Ovary (tissue), 9 donors: Measurements from ENCODE around the gene SSTR5. TPM values are rescaled to one million over a fixed set of nuclear protein-coding genes. Genes with fewer than 3 reads are reported as not detected.

Experiments used
- DNase-seq, 5 donors: peaks; one replicate each; pipeline ENCODE4 v3.0.0-alpha.2; 2019 to 2020
- H3K27ac ChIP-seq, 2 donors: fragments of 200-600 bp; one replicate each; pipeline versions ENCODE4 v1.5.1 to v1.8.0; 2019 to 2022
- H3K27me3 ChIP-seq: fragments of 200-600 bp; one replicate; pipeline ENCODE4 v1.8.0; 2022
- H3K36me3 ChIP-seq: fragments of 200-600 bp; sonication (generic); one replicate; pipeline ENCODE4 v1.5.1; 2019
- H3K4me1 ChIP-seq: one replicate; pipeline ENCODE4 v1.8.1; 2013; ENCODE audit warnings: mild to moderate bottlenecking, moderate library complexity; ENCODE audit not compliant: insufficient read depth
- H3K4me3 ChIP-seq: fragments of 200-600 bp; sonication (generic); one replicate; pipeline ENCODE4 v1.5.1; 2017
- H3K9me3 ChIP-seq, 2 donors: fragments of 200-600 bp in 1 of 2; sonication (generic) in 1 of 2; one replicate each; pipeline versions ENCODE4 v1.5.1 to v1.8.1; 2013 to 2019; ENCODE audit warnings: mild to moderate bottlenecking in 1 of 2, moderate library complexity in 1 of 2
- CTCF ChIP-seq, 3 donors: fragments of 450-650 bp in 2 of 3; fragments of 200-600 bp in 1 of 3; IDR thresholded peaks; one replicate each; pipeline versions ENCODE4 v1.5.1 to v1.8.0; 2016 to 2022; ENCODE audit warnings: antibody characterized with exemption in 3 of 3, mild to moderate bottlenecking in 1 of 3
- EP300 ChIP-seq: sonication (generic); formaldehyde crosslinking; IDR thresholded peaks from one replicate; pipeline ENCODE4 v1.6.1; 2017; ENCODE audit warnings: antibody characterized with exemption
- POLR2A ChIP-seq: fragments of 450-650 bp; IDR thresholded peaks from one replicate; pipeline ENCODE4 v1.6.1; 2017; ENCODE audit warnings: antibody characterized with exemption, mild to moderate bottlenecking, moderate library complexity
- WGBS, 3 donors: extraction: QIAGEN DNeasy Blood & Tissue Kit in 1 of 3; methylation state at CpG; one replicate each; pipeline versions ENCODE4 v1.1.5 to v1.1.7; 2013 to 2017; 5-methylcytosine and 5-hydroxymethylcytosine counted together
- intact Hi-C, 4 donors: fragments of 100-400 bp; cut with DNase I; formaldehyde crosslinking; loops; one replicate each; pipeline versions ENCODE4 v1.11.0 to v1.15.1; 2022 to 2023
- polyA plus RNA-seq, 2 donors: library from polyadenylated mRNA; stranded (reverse); fragments of 200-250 nt in 1 of 2; fragments of 350-450 nt in 1 of 2; fragmentation: Illumina TruSeq in 1 of 2; extraction: RNeasy Lipid Tissue Mini Kit (QIAGEN cat#74804) in 1 of 2; gene quantifications; one replicate each; pipeline ENCODE4 v1.2.3, GENCODE V29; 2013 to 2014
- total RNA-seq, 7 donors: library from RNA; depleted of rRNA in 2 of 7; stranded (reverse); fragments of >200 nt in 2 of 7; fragmentation: NEBNext Ultra II Directional in 3 of 7; extraction: Animal tissue kit (Norgen Biotek cat#: 25700) in 3 of 7; gene quantifications; one replicate each; pipeline versions ENCODE4 v1.1.0 to v1.2.4, GENCODE V29; 2016 to 2023
- donor health status: DM: no; HTN: no; CAD: no; lungs with moderate emphysema.
- donor health status: DM: no; HTN: no; CAD: no.
- donor health status: Bipolar disorder and iron deficiency.
- donor health status: DM: yes; HTN: yes; CAD: no.
- donor health status: DM: no; HTN: no; CAD: no.
- donor health status: DM: yes; HTN: yes; CAD: no.

SSTR5 gene
- total and polyA plus RNA-seq, 9 donors = not detected

GRCh38 chr16:1076801-1077576, 4.4 kb downstream of the SSTR5 start:
- intact Hi-C loops = no loop called here
- no peak for TF ChIP-seq CTCF (IDR thresholded peaks at IDR 0.05)
- Histone ChIP-seq H3K9me3 (no peaks in the 10 kb centered on the region), H3K27me3 (no peaks in the 10 kb centered on the region), H3K27ac (no peak overlapping the region), H3K36me3 (no peaks in the 10 kb centered on the region), H3K4me3 (no peak overlapping the region), H3K4me1 (no peaks in the 10 kb centered on the region)
- 23 to 34% (median 27%) methylated on average over 16 of the region's 16 CpGs for WGBS, 3 donors
- DNase-seq = no peak

- Histone ChIP-seq H3K27me3 (no peaks in the 10 kb centered on the region), H3K4me3 (no peak overlapping the region), H3K9me3 (no peaks in the 10 kb centered on the region), H3K36me3 (no peaks in the 10 kb centered on the region), H3K4me1 (no peaks in the 10 kb centered on the region), H3K27ac (no peak overlapping the region)
- intact Hi-C loops = no loop called here
- no peak for DNase-seq
- 35 to 56% (median 40%) methylated on average over 32 to 36 of the region's 36 CpGs for WGBS, 3 donors
- no peak for TF ChIP-seq POLR2A
- no peak for TF ChIP-seq EP300
- no peak for TF ChIP-seq CTCF (IDR thresholded peaks at IDR 0.05)
These were observed 5.5 kb downstream of the SSTR5 start for GRCh38 chr16:1077877-1078578.

GRCh38 chr16:1078579-1079021, 6.1 kb downstream of the SSTR5 start:
- intact Hi-C loops = no loop called here
- H3K4me1 ChIP-seq = no peaks in the 10 kb centered on the region
- H3K4me3 ChIP-seq = no peak overlapping the region
- whole genome bisulfite sequencing, 3 donors = 13 to 21% (median 18%) methylated on average over 24 to 28 of the region's 28 CpGs
- no peak for TF ChIP-seq CTCF (IDR thresholded peaks at IDR 0.05)
- no peak for TF ChIP-seq POLR2A
- no peak for TF ChIP-seq EP300
- DNase-seq = peak in 2 of 5 donors; percentile 37 to 69
- H3K27me3 ChIP-seq = no peaks in the 10 kb centered on the region
- peaks cover 0 to under 1% of the 10 kb centered on the region in 2 donors for H3K9me3 ChIP-seq
- no peak overlapping the region for H3K27ac ChIP-seq
- no peaks in the 10 kb centered on the region for H3K36me3 ChIP-seq

- Histone ChIP-seq H3K4me3 (no peak overlapping the region), H3K27me3 (no peaks in the 10 kb centered on the region), H3K36me3 (no peaks in the 10 kb centered on the region), H3K4me1 (no peaks in the 10 kb centered on the region), H3K9me3 (peaks cover 0 to 8% of the 10 kb centered on the region in 2 donors), H3K27ac (no peak overlapping the region)
- intact Hi-C loops = no loop called here
- 94 to 95% (median 95%) methylated on average over 43 of the region's 43 CpGs for WGBS, 3 donors
- no peak for DNase-seq
- no peak for TF ChIP-seq CTCF (IDR thresholded peaks at IDR 0.05)
- TF ChIP-seq POLR2A = no peak
These were observed 6.8 kb downstream of the SSTR5 start for GRCh38 chr16:1079341-1079740.
